Keratinocyte (primary cell): ENCODE results near the gene FCSK.

Source experiments
- CTCF ChIP-seq, 3 experiments: IDR thresholded peaks in 1 of 3; conservative IDR thresholded peaks in 1 of 3; optimal IDR thresholded peaks in 1 of 3; 2 replicates in 2 of 3; 3 replicates in 1 of 3; pipeline versions ENCODE3 to v1.5.1; 2011; ENCODE audit warnings: low read length in 3 of 3, mild to moderate bottlenecking in 3 of 3, moderate library complexity in 2 of 3, control low read depth in 1 of 3, inconsistent platforms in 1 of 3; ENCODE audit not compliant: insufficient read depth in 2 of 3; ENCODE audit errors: extremely low read depth in 1 of 3
- EZH2 ChIP-seq: IDR thresholded peaks from one replicate; pipeline ENCODE4 v1.6.1; 2012; ENCODE audit warnings: inconsistent platforms, mild to moderate bottlenecking, low read length, moderate library complexity

GRCh38 chr16:70422543-70422942, 31.9 kb upstream of the FCSK start:
- TF ChIP-seq EZH2 = no peak
- TF ChIP-seq CTCF (optimal IDR thresholded peaks at IDR 0.05 in 1 of 3, IDR thresholded peaks at IDR 0.05 in 1 of 3, conservative IDR thresholded peaks at IDR 0.05 in 1 of 3; ENCODE audit: extremely low read depth in 1 of 3, insufficient read depth in 2 of 3, low read length in 3 of 3) = no peak
